Measurements from ENCODE around the gene SLC26A1.
"Not testable (repeated sequence)": the region's sequence is repeated elsewhere in the genome, so short reads cannot be mapped to it uniquely, and the experiment has no call there.

The SLC26A1 gene

DNA sequence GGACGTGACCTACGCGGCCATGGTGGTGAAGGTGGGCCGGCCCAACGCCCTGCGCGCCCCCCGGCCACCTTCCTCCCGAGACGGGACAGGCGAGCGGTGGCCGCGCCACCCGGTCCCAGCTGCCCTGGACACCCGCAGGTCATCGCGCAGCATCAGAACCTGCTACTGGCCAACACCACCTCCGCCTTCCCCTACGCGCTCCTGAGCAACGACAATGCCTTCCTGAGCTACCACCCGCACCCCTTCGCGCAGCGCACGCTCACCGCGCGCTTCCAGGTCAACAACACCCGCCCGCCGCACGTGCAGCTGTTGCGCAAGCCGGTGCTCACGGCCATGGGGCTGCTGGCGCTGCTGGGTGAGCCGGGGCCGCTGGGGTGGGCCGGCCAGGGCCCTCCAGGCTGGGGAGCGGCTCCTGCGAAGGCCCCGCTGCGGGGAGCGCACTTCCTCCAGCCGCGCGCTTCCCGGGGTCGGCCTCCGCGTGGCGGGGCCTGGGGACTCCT, 9.0 kb upstream of the SLC26A1 start:
- H3K4me3 ChIP-seq (ENCODE audit: low read length): no peak overlapping the region
- DNase-seq (ENCODE audit: low read depth): no peak
- TF ChIP-seq, protein P1, sequence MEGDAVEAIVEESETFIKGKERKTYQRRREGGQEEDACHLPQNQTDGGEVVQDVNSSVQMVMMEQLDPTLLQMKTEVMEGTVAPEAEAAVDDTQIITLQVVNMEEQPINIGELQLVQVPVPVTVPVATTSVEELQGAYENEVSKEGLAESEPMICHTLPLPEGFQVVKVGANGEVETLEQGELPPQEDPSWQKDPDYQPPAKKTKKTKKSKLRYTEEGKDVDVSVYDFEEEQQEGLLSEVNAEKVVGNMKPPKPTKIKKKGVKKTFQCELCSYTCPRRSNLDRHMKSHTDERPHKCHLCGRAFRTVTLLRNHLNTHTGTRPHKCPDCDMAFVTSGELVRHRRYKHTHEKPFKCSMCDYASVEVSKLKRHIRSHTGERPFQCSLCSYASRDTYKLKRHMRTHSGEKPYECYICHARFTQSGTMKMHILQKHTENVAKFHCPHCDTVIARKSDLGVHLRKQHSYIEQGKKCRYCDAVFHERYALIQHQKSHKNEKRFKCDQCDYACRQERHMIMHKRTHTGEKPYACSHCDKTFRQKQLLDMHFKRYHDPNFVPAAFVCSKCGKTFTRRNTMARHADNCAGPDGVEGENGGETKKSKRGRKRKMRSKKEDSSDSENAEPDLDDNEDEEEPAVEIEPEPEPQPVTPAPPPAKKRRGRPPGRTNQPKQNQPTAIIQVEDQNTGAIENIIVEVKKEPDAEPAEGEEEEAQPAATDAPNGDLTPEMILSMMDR (conservative IDR thresholded peaks at IDR 0.05; ENCODE audit: low read depth, low read length): no peak

DNA sequence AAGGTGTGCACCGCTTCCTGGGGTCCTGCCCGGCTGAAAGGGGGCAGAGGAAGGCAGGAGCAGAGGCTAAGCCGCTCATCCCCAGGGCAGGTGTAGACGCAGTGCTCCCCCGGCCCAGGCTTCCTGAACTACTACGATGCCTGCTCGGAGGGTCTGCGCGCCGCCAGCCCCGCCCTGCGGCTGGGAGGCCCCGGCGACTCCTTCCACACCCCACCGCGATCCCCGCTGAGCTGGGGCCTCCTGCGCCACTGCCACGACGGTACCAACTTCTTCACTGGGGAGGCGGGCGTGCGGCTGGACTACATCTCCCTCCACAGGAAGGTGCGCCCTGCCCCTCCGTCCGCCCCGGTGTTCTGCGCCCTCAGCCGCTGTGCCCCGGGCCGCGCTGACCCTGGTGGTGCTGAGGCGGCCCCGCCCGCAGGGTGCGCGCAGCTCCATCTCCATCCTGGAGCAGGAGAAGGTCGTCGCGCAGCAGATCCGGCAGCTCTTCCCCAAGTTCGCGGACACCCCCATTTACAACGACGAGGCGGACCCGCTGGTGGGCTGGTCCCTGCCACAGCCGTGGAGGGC, 8.4 kb upstream of the SLC26A1 start:
- TF ChIP-seq, protein P1 (conservative IDR thresholded peaks at IDR 0.05; ENCODE audit: low read depth, low read length): no peak
- no peak for DNase-seq (ENCODE audit: low read depth)
- no peak overlapping the region for H3K4me3 ChIP-seq (ENCODE audit: low read length)

DNA sequence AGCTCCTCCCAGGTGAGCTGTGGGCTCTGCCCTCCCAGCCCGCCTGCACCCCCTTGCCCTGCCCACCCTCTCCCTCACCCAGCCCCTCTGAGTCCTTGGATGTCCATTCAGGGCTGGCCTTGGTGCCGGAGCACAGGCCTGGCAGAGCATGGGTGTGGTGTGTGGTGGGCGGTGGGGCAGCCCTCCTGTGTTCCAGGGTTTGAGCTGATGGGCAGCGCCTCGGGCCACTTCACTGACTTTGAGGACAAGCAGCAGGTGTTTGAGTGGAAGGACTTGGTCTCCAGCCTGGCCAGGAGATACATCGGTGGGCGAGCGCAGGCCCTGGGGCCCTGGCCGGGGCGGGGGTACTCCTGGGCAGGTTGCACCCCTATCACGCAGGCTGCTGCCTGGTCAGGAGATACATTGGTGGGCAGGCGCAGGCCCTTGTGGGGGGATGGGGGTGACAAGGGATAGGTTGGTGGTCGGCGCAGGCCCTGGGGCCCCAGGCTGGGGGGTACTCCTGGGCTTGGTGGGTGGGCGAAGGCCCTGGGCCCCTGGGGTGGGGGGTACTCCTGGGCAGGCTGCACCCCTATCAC, 7.6 kb upstream of the SLC26A1 start:
- TF ChIP-seq, protein P1 (conservative IDR thresholded peaks at IDR 0.05; ENCODE audit: low read depth, low read length): no peak
- no peak overlapping the region for H3K4me3 ChIP-seq (ENCODE audit: low read length)
- no peak for DNase-seq (ENCODE audit: low read depth)

DNA sequence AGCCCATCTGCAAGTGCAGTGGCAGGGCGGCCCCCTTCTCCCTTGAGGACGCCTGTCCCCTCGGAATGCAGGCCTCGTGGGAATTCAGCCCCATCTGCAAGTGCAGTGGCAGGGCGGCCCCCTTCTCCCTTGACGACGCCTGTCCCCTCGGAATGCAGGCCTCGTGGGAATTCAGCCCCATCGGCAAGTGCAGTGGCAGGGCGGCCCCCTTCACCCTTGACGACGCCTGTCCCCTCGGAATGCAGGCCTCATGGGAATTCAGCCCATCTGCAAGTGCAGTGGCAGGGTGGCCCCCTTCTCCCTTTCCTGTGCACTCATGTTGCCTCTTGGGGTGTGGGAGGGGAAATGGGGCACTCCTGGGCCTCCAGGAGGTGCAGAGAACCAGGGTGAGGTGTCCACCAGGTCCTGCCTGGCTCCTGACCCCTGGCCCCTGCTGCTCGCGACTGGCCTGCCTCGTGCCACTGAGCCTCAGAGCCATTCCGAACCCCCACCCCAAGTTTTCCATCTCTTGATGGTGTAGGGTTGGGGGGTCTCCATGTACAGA, 6.8 kb upstream of the SLC26A1 start:
- H3K4me3 ChIP-seq (ENCODE audit: low read length): no peak overlapping the region
- TF ChIP-seq, protein P1 (conservative IDR thresholded peaks at IDR 0.05; ENCODE audit: low read depth, low read length): no peak
- DNase-seq (ENCODE audit: low read depth): no peak

DNA sequence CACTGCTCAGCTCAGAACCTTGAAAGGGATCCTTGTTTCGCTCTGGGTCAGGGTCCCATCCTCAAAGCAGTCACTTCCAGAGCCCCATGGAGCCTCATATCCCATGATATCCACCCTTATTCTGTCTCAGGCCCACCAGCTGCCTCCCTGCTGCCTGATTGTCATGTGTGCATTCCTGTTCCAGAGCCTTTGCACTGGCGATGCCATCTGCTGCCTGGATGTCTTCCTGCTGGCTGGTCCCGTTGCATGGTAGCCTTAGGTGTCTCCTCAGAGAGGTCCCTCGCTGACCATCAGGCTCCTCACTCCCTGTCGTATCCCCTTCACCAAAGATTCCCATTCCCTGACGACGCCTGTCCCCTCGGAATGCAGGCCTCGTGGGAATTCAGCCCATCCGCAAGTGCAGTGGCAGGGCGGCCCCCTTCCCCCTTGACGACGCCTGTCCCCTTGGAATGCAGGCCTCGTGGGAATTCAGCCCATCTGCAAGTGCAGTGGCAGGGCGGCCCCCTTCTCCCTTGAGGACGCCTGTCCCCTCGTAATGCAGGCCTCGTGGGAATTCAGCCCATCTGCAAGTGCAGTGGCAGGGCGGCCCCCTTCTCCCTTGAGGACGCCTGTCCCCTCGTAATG, 6.1 kb upstream of the SLC26A1 start:
- not testable (repeated sequence) for H3K4me3 ChIP-seq (ENCODE audit: low read length); DNase-seq (ENCODE audit: low read depth)

DNA sequence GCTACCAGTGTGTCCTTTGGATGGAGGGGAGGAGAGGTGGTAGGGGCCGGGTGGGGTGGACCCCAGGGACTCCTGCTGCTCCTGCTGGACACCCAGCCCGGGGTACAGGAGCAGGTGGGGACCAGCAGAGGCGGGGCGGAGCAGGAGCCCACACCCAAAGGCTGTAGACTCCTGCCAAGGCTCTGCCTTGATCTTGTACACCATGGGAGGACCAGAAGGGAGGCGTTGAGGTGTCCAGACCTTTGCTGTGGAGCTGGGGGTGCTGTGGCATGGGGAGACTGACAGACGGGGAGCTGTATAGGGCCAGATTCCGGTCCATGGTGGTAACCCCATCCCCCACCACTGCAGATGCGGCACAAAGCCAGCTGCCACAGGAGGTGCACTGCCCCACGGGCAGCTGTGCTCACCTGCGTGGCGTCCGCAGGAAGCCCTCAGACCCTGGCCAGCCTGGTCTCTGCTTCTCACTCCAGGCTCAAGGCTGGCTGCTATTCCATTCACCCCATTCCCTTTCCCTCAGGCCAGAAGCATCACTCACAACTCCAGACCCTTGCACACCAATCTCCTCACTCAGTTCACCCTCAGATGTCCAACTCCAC, 5.0 kb upstream of the SLC26A1 start:
- H3K4me3 ChIP-seq (ENCODE audit: low read length): no peak overlapping the region
- TF ChIP-seq, protein P1 (conservative IDR thresholded peaks at IDR 0.05; ENCODE audit: low read depth, low read length): no peak

DNA sequence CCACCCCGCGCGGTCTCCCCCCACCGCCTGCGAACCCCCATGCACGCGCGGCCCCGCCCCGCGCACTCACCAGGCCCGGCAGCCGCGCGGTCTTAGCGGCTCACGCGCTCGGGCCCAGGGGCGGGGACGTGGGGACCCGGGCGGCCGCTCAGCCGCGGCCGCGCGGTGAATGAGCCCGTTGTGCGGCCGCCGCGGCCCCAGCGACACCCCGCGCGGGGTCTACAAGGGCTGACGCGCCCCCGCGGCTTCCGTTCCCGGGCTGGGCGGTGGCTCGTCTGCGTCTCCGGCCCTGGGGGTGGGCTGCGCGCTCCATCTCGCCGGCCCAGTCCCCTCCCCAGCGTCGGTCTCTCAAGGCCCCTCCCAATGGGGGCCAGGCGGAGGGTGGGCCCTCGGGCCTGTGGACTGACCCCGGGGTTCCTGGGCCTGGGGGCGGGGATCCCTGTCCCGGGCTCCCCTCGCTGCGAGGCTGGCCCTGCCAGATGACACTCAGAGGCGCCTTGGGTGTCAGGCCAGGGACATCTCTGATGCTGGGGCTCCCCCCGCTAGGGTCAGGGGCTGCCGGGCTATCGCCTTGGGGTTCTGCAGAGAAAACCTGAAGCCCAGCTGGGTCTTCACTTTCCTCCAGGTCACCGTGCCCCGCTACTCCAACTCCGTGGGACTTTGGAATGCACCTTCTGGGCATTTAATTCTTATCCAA, 4.3 kb upstream of the SLC26A1 start:
- DNase-seq (ENCODE audit: low read depth): no peak
- peak overlapping the region; percentile 33 for H3K4me3 ChIP-seq (ENCODE audit: low read length)
- TF ChIP-seq, protein P1 (conservative IDR thresholded peaks at IDR 0.05; ENCODE audit: low read depth, low read length): no peak

More for the DNA sequence above, 5.0 kb upstream of the SLC26A1 start:
- no peak for DNase-seq (ENCODE audit: low read depth)
